HUES48 (cell line): ENCODE measurements around the gene ATG101.

ENCODE experiments used
- H3K27ac ChIP-seq: one replicate; pipeline ENCODE4 v1.7.0; 2013; ENCODE audit warnings: low read depth, low read length, inconsistent platforms
- H3K27me3 ChIP-seq: 2 replicates; pipeline ENCODE4 v1.6.1; 2013; ENCODE audit warnings: mild to moderate bottlenecking, low read length; ENCODE audit not compliant: control insufficient read depth, insufficient read depth
- H3K36me3 ChIP-seq: 2 replicates; pipeline ENCODE4 v1.6.1; 2013; ENCODE audit warnings: low read length; ENCODE audit not compliant: control insufficient read depth, insufficient read depth
- H3K4me1 ChIP-seq: 2 replicates; pipeline ENCODE4 v1.6.1; 2013; ENCODE audit warnings: mild to moderate bottlenecking, low read length; ENCODE audit not compliant: control insufficient read depth, insufficient read depth
- H3K4me3 ChIP-seq: 2 replicates; pipeline ENCODE4 v1.5.1; 2013; ENCODE audit warnings: mild to moderate bottlenecking, low read depth, low read length
- H3K9ac ChIP-seq: 2 replicates; pipeline ENCODE4 v1.6.1; 2013; ENCODE audit warnings: mild to moderate bottlenecking, low read depth, low read length, moderate library complexity
- H3K9me3 ChIP-seq: 2 replicates; pipeline ENCODE4 v1.6.1; 2013; ENCODE audit warnings: low read length; ENCODE audit not compliant: control insufficient read depth, insufficient read depth

The ATG101 gene

GRCh38 chr12:52059582-52060497, 9.9 kb upstream of the ATG101 start:
- H3K4me3 ChIP-seq, result no peak overlapping the region
- H3K9me3 ChIP-seq, result no peaks in the 10 kb centered on the region
- no peaks in the 10 kb centered on the region for H3K4me1 ChIP-seq
- H3K27ac ChIP-seq, result no peak overlapping the region
- no peak overlapping the region for H3K9ac ChIP-seq
- peaks cover 6% of the 10 kb centered on the region; the same call in 1 of the 2 replicates for H3K36me3 ChIP-seq
- H3K27me3 ChIP-seq, result no peaks in the 10 kb centered on the region

GRCh38 chr12:52060498-52061177, 9.1 kb upstream of the ATG101 start:
- Histone ChIP-seq H3K36me3 (0 out of 2 replicates have a peak, but pooled peaks cover 6% of the 10 kb centered on the region), H3K27me3 (no peaks in the 10 kb centered on the region), H3K4me3 (no peak overlapping the region), H3K9me3 (no peaks in the 10 kb centered on the region), H3K4me1 (no peaks in the 10 kb centered on the region), H3K9ac (no peak overlapping the region), H3K27ac (no peak overlapping the region)

DNA sequence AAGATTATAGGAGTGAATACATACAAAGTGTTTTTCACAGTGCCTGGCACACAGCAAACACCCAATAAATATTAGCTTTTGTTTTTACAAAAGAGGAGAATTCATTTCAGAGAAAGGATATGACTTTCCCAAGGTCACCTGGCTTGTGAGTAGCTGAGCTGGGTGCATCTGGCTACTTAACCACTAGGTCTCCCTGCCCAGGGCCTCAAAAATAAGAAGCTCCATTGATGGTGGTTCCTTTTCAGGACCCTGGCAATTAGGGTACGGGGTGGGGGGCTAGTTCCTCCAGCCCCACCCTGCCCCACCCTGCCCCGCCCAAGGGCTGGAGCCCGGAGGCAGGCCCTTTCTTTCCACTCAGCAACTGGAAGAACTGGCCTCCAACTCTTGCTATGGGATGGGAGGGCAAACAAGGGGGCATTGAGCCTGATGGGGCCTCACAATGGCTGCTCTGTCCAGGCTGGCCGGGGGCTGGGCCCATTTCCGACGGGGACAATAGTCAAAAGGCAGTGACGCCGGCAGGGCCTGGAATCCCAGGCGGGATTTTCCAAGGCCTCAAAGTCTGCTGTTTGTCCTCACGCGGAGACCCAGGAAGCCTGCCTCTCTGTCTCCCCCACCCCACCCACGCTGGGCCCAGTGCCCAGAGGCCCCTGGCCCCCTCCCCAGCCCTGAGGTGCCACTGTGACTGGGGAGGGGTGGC, 8.2 kb upstream of the ATG101 start:
- Histone ChIP-seq H3K27ac (no peak overlapping the region), H3K9ac (no peak overlapping the region), H3K27me3 (no peaks in the 10 kb centered on the region), H3K4me3 (no peak overlapping the region), H3K36me3 (0 out of 2 replicates have a peak, but pooled peaks cover 6% of the 10 kb centered on the region), H3K9me3 (no peaks in the 10 kb centered on the region), H3K4me1 (no peaks in the 10 kb centered on the region)

- Histone ChIP-seq H3K36me3 (0 out of 2 replicates have a peak, but pooled peaks cover 6% of the 10 kb centered on the region), H3K4me3 (no peak overlapping the region), H3K9me3 (no peaks in the 10 kb centered on the region), H3K4me1 (no peaks in the 10 kb centered on the region), H3K9ac (no peak overlapping the region), H3K27ac (no peak overlapping the region), H3K27me3 (no peaks in the 10 kb centered on the region)
These were observed 7.4 kb upstream of the ATG101 start for GRCh38 chr12:52062167-52063081.

- H3K9me3 ChIP-seq, result no peaks in the 10 kb centered on the region
- 0 out of 2 replicates have a peak, but pooled peaks cover 6% of the 10 kb centered on the region for H3K36me3 ChIP-seq
- no peak overlapping the region for H3K9ac ChIP-seq
- no peaks in the 10 kb centered on the region for H3K4me1 ChIP-seq
- H3K4me3 ChIP-seq, result no peak overlapping the region
- H3K27me3 ChIP-seq, result no peaks in the 10 kb centered on the region
- no peak overlapping the region for H3K27ac ChIP-seq
These were observed 6.5 kb upstream of the ATG101 start for GRCh38 chr12:52063082-52063924.

GRCh38 chr12:52063981-52064649, 5.7 kb upstream of the ATG101 start:
- Histone ChIP-seq H3K4me3 (no peak overlapping the region), H3K9me3 (no peaks in the 10 kb centered on the region), H3K36me3 (0 out of 2 replicates have a peak, but pooled peaks cover 1% of the 10 kb centered on the region), H3K9ac (no peak overlapping the region), H3K27me3 (no peaks in the 10 kb centered on the region), H3K4me1 (no peaks in the 10 kb centered on the region), H3K27ac (no peak overlapping the region)

DNA sequence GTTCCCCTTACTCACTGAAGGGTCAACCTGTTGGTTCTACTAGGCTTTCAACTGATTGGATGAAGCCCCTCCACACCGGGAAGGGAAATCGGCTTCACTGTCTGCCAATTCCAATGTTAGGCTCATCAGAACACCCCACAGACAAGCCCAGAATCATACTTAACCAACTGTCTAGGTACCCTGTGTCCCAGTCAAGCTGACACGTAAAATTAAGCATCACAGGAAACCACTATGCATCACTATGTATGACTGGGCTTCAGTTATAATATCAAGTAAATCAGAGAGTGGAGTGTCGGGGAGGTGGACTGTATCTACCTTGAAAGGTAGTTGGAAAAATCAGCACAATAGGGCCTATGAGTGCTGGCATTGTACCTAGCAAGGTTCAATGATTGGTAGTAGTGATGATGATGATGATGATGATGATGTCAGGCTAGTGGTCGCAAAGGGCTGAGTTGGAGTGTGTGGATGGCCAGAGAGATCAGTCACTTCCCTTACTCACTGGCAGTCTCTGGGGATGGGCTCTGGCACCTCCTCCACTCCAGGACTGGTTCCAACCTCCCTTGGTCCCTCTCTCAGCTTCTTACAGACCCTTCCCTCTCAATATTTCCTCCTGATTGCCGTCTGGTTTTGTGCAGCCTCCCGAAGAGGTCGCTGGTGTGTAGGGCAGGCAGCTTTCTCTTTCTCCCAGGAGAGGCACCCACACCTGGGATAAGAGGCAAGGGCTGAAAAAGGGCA, 3.3 kb upstream of the ATG101 start:
- Histone ChIP-seq H3K9me3 (no peaks in the 10 kb centered on the region), H3K27me3 (no peaks in the 10 kb centered on the region), H3K9ac (no peak overlapping the region), H3K4me1 (peaks cover 7% of the 10 kb centered on the region), H3K27ac (no peak overlapping the region), H3K4me3 (no peak overlapping the region), H3K36me3 (no peaks in the 10 kb centered on the region)

DNA sequence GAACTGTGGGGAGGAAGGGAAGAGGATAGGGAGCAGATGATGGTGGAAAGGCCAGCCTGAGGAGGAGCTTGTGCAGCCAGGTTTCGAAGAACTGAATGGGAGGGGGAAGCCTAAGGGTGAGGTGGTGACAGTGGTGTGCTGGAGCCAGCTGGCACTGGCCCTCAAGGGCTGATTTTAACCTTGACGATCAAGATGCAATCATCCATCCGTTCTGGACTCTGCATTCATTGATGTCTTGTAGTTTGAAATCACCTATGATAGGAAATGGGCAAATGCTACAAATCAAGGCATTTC, 2.8 kb upstream of the ATG101 start:
- Histone ChIP-seq H3K27ac (no peak overlapping the region), H3K9me3 (no peaks in the 10 kb centered on the region), H3K4me3 (no peak overlapping the region), H3K36me3 (peaks cover 4% of the 10 kb centered on the region), H3K4me1 (peaks cover 7% of the 10 kb centered on the region), H3K9ac (no peak overlapping the region), H3K27me3 (no peaks in the 10 kb centered on the region)
